Liver (tissue), 9 donors: Measurements from ENCODE around the gene AK5. TPM values are rescaled to one million over a fixed set of nuclear protein-coding genes. Genes with fewer than 3 reads are reported as not detected.

Experiments used
- DNase-seq: peaks from one replicate; pipeline ENCODE4 v3.0.0-alpha.2; 2017; ENCODE audit warnings: low spot score
- H3K27ac ChIP-seq, 2 donors: one replicate each; pipeline ENCODE4 v1.7.0; 2013; ENCODE audit warnings: inconsistent platforms in 2 of 2, low read length in 2 of 2, control low read depth in 1 of 2, low read depth in 1 of 2, mild to moderate bottlenecking in 1 of 2
- H3K27me3 ChIP-seq, 4 donors: one replicate each; pipeline versions ENCODE4 v1.6.1 to v1.7.0; 2013; ENCODE audit warnings: low read length in 3 of 4, inconsistent platforms in 1 of 4, mild to moderate bottlenecking in 1 of 4, moderate library complexity in 1 of 4; ENCODE audit not compliant: control insufficient read depth in 4 of 4, insufficient read depth in 4 of 4
- H3K36me3 ChIP-seq, 4 donors: one replicate each; pipeline versions ENCODE4 v1.6.1 to v1.7.0; 2013; ENCODE audit warnings: low read length in 3 of 4, mild to moderate bottlenecking in 3 of 4, low read depth in 1 of 4, moderate library complexity in 1 of 4; ENCODE audit not compliant: control insufficient read depth in 4 of 4, insufficient read depth in 3 of 4
- H3K4me1 ChIP-seq, 4 donors: one replicate each; pipeline versions ENCODE4 v1.6.1 to v1.7.0; 2013; ENCODE audit warnings: low read length in 3 of 4, mild to moderate bottlenecking in 3 of 4, moderate library complexity in 1 of 4; ENCODE audit not compliant: control insufficient read depth in 4 of 4, insufficient read depth in 4 of 4
- H3K4me3 ChIP-seq, 3 donors: one replicate each; pipeline versions ENCODE4 v1.6.1 to v1.7.0; 2013; ENCODE audit warnings: low read length in 3 of 3, control low read depth in 1 of 3, low read depth in 1 of 3, mild to moderate bottlenecking in 1 of 3
- H3K9ac ChIP-seq, 2 donors: one replicate each; pipeline ENCODE4 v1.7.0; 2013; ENCODE audit warnings: low read length in 2 of 2, mild to moderate bottlenecking in 2 of 2, moderate library complexity in 2 of 2, control low read depth in 1 of 2, low read depth in 1 of 2
- H3K9me3 ChIP-seq, 4 donors: one replicate each; pipeline versions ENCODE4 v1.6.1 to v1.7.0; 2013; ENCODE audit warnings: low read length in 3 of 4; ENCODE audit not compliant: control insufficient read depth in 4 of 4
- ATF3 ChIP-seq: IDR thresholded peaks from 2 replicates; pipeline ENCODE4 v1.6.1; 2016; ENCODE audit warnings: antibody characterized with exemption
- CTCF ChIP-seq: fragments of 150-350 bp; IDR thresholded peaks from 2 replicates; pipeline ENCODE4 v1.5.1; 2017; ENCODE audit warnings: improper control_type of control experiment, low read depth, low read length; ENCODE audit not compliant: missing input control
- EGR1 ChIP-seq, 2 donors: IDR thresholded peaks; 2 replicates each; pipeline ENCODE4 v1.6.1; 2016 to 2018; ENCODE audit warnings: antibody characterized with exemption in 2 of 2, low read depth in 2 of 2
- FOXA1 ChIP-seq: IDR thresholded peaks from 2 replicates; pipeline ENCODE4 v1.6.1; 2016; ENCODE audit warnings: antibody characterized with exemption
- FOXA2 ChIP-seq: IDR thresholded peaks from 2 replicates; pipeline ENCODE4 v1.6.1; 2016; ENCODE audit warnings: antibody characterized with exemption
- GABPA ChIP-seq, 2 donors: IDR thresholded peaks in 1 of 2; conservative IDR thresholded peaks in 1 of 2; 2 replicates each; pipeline ENCODE4 v1.6.1; 2016; ENCODE audit warnings: antibody characterized with exemption in 2 of 2, mild to moderate bottlenecking in 1 of 2, moderate library complexity in 1 of 2
- HNF4A ChIP-seq, 2 donors: conservative IDR thresholded peaks; 2 replicates each; pipeline ENCODE4 v1.6.1; 2016; ENCODE audit warnings: antibody characterized with exemption in 2 of 2, mild to moderate bottlenecking in 2 of 2
- JUND ChIP-seq, 2 donors: IDR thresholded peaks; 2 replicates each; pipeline ENCODE4 v1.6.1; 2016; ENCODE audit warnings: antibody characterized with exemption in 2 of 2
- MAX ChIP-seq: IDR thresholded peaks from 2 replicates; pipeline ENCODE4 v1.6.1; 2016; ENCODE audit warnings: antibody characterized with exemption
- NR2F2 ChIP-seq: IDR thresholded peaks from 2 replicates; pipeline ENCODE4 v1.6.1; 2016; ENCODE audit warnings: antibody characterized with exemption
- REST ChIP-seq: IDR thresholded peaks from 2 replicates; pipeline ENCODE4 v1.6.1; 2016; ENCODE audit warnings: antibody characterized with exemption, mild to moderate bottlenecking
- RXRA ChIP-seq, 2 donors: IDR thresholded peaks; 2 replicates each; pipeline ENCODE4 v1.6.1; 2017 to 2018; ENCODE audit warnings: antibody characterized with exemption in 2 of 2, mild to moderate bottlenecking in 1 of 2
- SP1 ChIP-seq: IDR thresholded peaks from 2 replicates; pipeline ENCODE4 v1.6.1; 2018; ENCODE audit warnings: antibody characterized with exemption, mild to moderate bottlenecking
- TAF1 ChIP-seq: conservative IDR thresholded peaks from 2 replicates; pipeline ENCODE4 v1.6.1; 2016; ENCODE audit warnings: antibody characterized with exemption, mild to moderate bottlenecking
- ZBTB33 ChIP-seq: IDR thresholded peaks from 2 replicates; pipeline ENCODE4 v1.6.1; 2016; ENCODE audit warnings: antibody characterized with exemption
- WGBS: extraction: QIAGEN DNeasy Blood & Tissue Kit; methylation state at CpG from one replicate; pipeline ENCODE4 v1.1.7; 2013; 5-methylcytosine and 5-hydroxymethylcytosine counted together
- polyA plus RNA-seq, 2 donors: library from polyadenylated mRNA; stranded (reverse) in 1 of 2; unstranded in 1 of 2; fragments of 200-250 nt in 1 of 2; fragments of >200 nt in 1 of 2; fragmentation: Nextera tagmentation in 1 of 2; extraction: Ambion mirVana in 1 of 2; gene quantifications; one replicate each; pipeline versions ENCODE4 v1.2.1 to v1.2.3, GENCODE V29; 2013 to 2015
- total RNA-seq, 2 donors: library from RNA; depleted of rRNA; stranded (reverse); fragments of >200 nt; gene quantifications; one replicate each; pipeline ENCODE4 v1.2.3, GENCODE V29; 2014
- donor health status: healthy.
- donor health status: healthy.
- donor health status: healthy.
- donor health status: healthy.
- donor health status: healthy.

The AK5 gene
- total and polyA plus RNA-seq, 4 donors: 0.12 to 0.33 (median 0.23) TPM

GRCh38 chr1:77279929-77280328 lies 1.9 kb upstream of the AK5 start:
- TF ChIP-seq MAX: no peak
- H3K27ac ChIP-seq: no peak overlapping the region
- no peak overlapping the region for H3K9ac ChIP-seq
- H3K9me3 ChIP-seq: no peaks in the 10 kb centered on the region
- DNase-seq: no peak
- peaks cover 0 to 15% (median 7%) of the 10 kb centered on the region in 4 donors for H3K27me3 ChIP-seq
- H3K4me3 ChIP-seq: no peak overlapping the region
- H3K4me1 ChIP-seq: peaks cover 9 to 20% (median 14%) of the 10 kb centered on the region in 4 donors
- 72% methylated on average over 2 of the region's 2 CpGs for WGBS
- no peaks in the 10 kb centered on the region for H3K36me3 ChIP-seq

GRCh38 chr1:77280962-77281361 lies 857 bp upstream of the AK5 start:
- Histone ChIP-seq H3K27me3 (peaks cover 0 to 19% (median 7%) of the 10 kb centered on the region in 4 donors), H3K4me1 (peaks cover 9 to 20% (median 14%) of the 10 kb centered on the region in 4 donors), H3K4me3 (no peak overlapping the region), H3K9ac (no peak overlapping the region), H3K27ac (no peak overlapping the region), H3K9me3 (no peaks in the 10 kb centered on the region), H3K36me3 (no peaks in the 10 kb centered on the region)
- no peak for DNase-seq
- TF ChIP-seq RXRA (IDR thresholded peaks at IDR 0.05): no peak
- TF ChIP-seq GABPA (IDR thresholded peaks at IDR 0.05 in 1 of 2, conservative IDR thresholded peaks at IDR 0.05 in 1 of 2): no peak
- no peak for TF ChIP-seq MAX
- TF ChIP-seq JUND (IDR thresholded peaks at IDR 0.05): no peak
- no peak for TF ChIP-seq FOXA2
- TF ChIP-seq SP1: no peak
- no peak for TF ChIP-seq HNF4A (conservative IDR thresholded peaks at IDR 0.05)
- no peak for TF ChIP-seq CTCF
- TF ChIP-seq ATF3: no peak
- TF ChIP-seq REST: no peak
- no peak for TF ChIP-seq ZBTB33
- no peak for TF ChIP-seq EGR1 (IDR thresholded peaks at IDR 0.05; ENCODE audit: low read depth in 2 of 2)
- TF ChIP-seq NR2F2: no peak
- no peak for TF ChIP-seq FOXA1
- TF ChIP-seq TAF1: no peak
- WGBS: 82% methylated on average over 4 of the region's 4 CpGs
